ENCODE measurements around the gene MYL6. TPM values are rescaled to one million over a fixed set of nuclear protein-coding genes. Genes with fewer than 3 reads are reported as not detected.

MYL6 gene
- total and polyA plus RNA-seq, 10 of the 15 experiments (the other 5 are each of a cell fraction or from before 2014, with no cell fraction given) = 1,000 to 4,116 (median 1,828) TPM

GRCh38 chr12:56116267-56117081, 41.7 kb upstream of the MYL6 start, which contains the start of gene RPL41 (continued):
- TF ChIP-seq CEBPZ (IDR thresholded peaks at IDR 0.05; ENCODE audit: low read depth, low read length) = no peak
- TF ChIP-seq PKNOX1 (IDR thresholded peaks at IDR 0.05) = no peak
- peak; percentile 92 for TF ChIP-seq STAT1 (conservative IDR thresholded peaks at IDR 0.05)
- no peak for TF ChIP-seq MYB (IDR thresholded peaks at IDR 0.05; ENCODE audit: borderline replicate concordance, low read depth, low read length)
- peak; percentile 47 for TF ChIP-seq BCL3 (IDR thresholded peaks at IDR 0.05; ENCODE audit: borderline replicate concordance, insufficient read depth, low read depth, low read length, poor library complexity, severe bottlenecking)
- no peak for TF ChIP-seq YBX1 (IDR thresholded peaks at IDR 0.05)
- TF ChIP-seq MTA3 (IDR thresholded peaks at IDR 0.05; ENCODE audit: borderline replicate concordance, low read length) = peak; percentile 83; the same call in 1 of the 2 replicates
- peak; percentile 84; the same call in 1 of the 2 replicates for TF ChIP-seq TCF12 (IDR thresholded peaks at IDR 0.05; ENCODE audit: low read depth, low read length)
- TF ChIP-seq ZNF622 (IDR thresholded peaks at IDR 0.05) = no peak
- peak; percentile 67 for TF ChIP-seq ATF2 (IDR thresholded peaks at IDR 0.05; ENCODE audit: low read length)
- no peak for TF ChIP-seq ZNF274 (IDR thresholded peaks at IDR 0.05; ENCODE audit: insufficient read depth, insufficient read length)
- TF ChIP-seq ESRRA (IDR thresholded peaks at IDR 0.05; ENCODE audit: low read length) = no peak
- peak; percentile 99 for TF ChIP-seq POLR2AphosphoS2 (IDR thresholded peaks at IDR 0.05; ENCODE audit: low read depth, low read length)
- peak; percentile 82 for TF ChIP-seq MLLT1 (IDR thresholded peaks at IDR 0.05)
- no peak for TF ChIP-seq FOS (IDR thresholded peaks at IDR 0.05; ENCODE audit: borderline replicate concordance, extremely low read depth, insufficient read length)
- no peak for TF ChIP-seq NR2C2 (IDR thresholded peaks at IDR 0.05; ENCODE audit: borderline replicate concordance, control insufficient read depth, insufficient read length, low read depth)
- TF ChIP-seq SMC3 (IDR thresholded peaks at IDR 0.05; ENCODE audit: borderline replicate concordance, low read length) = no peak
- peak; percentile 98 for TF ChIP-seq MYC (IDR thresholded peaks at IDR 0.05; ENCODE audit: insufficient read depth, insufficient read length, insufficient replicate concordance, low read length, severe bottlenecking)
- peak; percentile 94 for TF ChIP-seq ZBED1 (IDR thresholded peaks at IDR 0.05; ENCODE audit: borderline replicate concordance)
- TF ChIP-seq TCF3 (IDR thresholded peaks at IDR 0.05; ENCODE audit: borderline replicate concordance, insufficient read depth, low read depth, low read length) = peak; percentile 80; the same call in 1 of the 2 replicates
- no peak for TF ChIP-seq CBX3 (IDR thresholded peaks at IDR 0.05; ENCODE audit: borderline replicate concordance, low read depth)
